ENCODE results near the gene TPI1.
"Not testable (repeated sequence)": the region's sequence is repeated elsewhere in the genome, so short reads cannot be mapped to it uniquely, and the experiment has no call there.

TPI1 gene

DNA sequence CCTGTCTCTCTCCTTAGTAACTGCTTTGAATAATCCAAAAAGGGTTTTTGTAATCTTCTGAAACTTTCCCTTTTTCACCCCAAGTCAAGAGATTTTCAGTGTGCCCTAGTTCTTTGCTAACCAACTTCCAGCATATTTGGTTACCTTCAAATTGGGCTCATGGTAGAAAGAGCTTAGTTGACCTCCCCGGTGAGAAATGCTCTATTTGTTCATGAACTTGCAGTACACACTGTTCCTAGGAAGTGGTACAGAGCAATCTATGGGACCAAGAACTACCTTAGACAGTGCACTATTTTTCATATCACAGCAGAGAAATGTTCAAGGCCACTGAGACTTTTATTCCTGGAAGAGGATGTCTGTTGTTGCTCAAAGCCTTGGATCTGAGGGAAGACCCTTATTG is 13.7 kb upstream of the TPI1 start:
- peaks cover 23% of the 10 kb centered on the region for H3K36me3 ChIP-seq (ENCODE audit: control insufficient read depth, insufficient read depth, low read length)

DNA sequence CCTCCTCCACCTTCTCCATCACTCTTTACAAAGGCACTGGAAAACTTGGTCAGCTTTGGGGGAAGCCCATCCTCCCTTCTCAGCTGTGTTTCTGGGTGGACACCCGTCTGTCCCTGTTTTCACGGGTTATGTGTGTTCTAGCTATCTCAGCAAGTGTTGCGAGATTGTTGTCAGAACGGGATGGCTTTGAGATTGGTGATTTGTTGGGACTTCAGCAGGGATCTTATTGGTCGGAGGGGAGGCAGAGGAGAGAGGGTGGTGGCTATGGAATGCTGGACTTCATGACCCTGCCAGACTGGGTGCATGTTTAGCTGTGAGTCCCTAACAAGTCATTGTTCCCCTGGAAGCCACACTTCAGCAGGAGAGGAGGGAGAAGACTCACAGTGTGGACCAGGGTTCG is 13.3 kb upstream of the TPI1 start:
- Histone ChIP-seq H3K4me3 (ENCODE audit: low read length) (no peak overlapping the region), H3K36me3 (ENCODE audit: control insufficient read depth, insufficient read depth, low read length) (peaks cover 27% of the 10 kb centered on the region), H3K4me1 (ENCODE audit: control insufficient read depth, insufficient read depth, low read length) (peaks cover 17% of the 10 kb centered on the region), H3K27me3 (ENCODE audit: control insufficient read depth, insufficient read depth, low read length) (no peaks in the 10 kb centered on the region), H3K9ac (ENCODE audit: low read length) (no peak overlapping the region), H3K9me3 (ENCODE audit: control insufficient read depth, low read length) (no peaks in the 10 kb centered on the region)

More for the DNA sequence above, 13.7 kb upstream of the TPI1 start:
- peaks cover 17% of the 10 kb centered on the region for H3K4me1 ChIP-seq (ENCODE audit: control insufficient read depth, insufficient read depth, low read length)
- H3K9ac ChIP-seq (ENCODE audit: low read length): peak overlapping the region; percentile 33
- no peak overlapping the region for H3K4me3 ChIP-seq (ENCODE audit: low read length)
- H3K9me3 ChIP-seq (ENCODE audit: control insufficient read depth, low read length): no peaks in the 10 kb centered on the region
- H3K27me3 ChIP-seq (ENCODE audit: control insufficient read depth, insufficient read depth, low read length): no peaks in the 10 kb centered on the region

- H3K4me3 ChIP-seq (ENCODE audit: low read length): no peak overlapping the region
- H3K9ac ChIP-seq (ENCODE audit: low read length): no peak overlapping the region
- peaks cover 13% of the 10 kb centered on the region for H3K4me1 ChIP-seq (ENCODE audit: control insufficient read depth, insufficient read depth, low read length)
- H3K27me3 ChIP-seq (ENCODE audit: control insufficient read depth, insufficient read depth, low read length): no peaks in the 10 kb centered on the region
- H3K9me3 ChIP-seq (ENCODE audit: control insufficient read depth, low read length): no peaks in the 10 kb centered on the region
- peaks cover 33% of the 10 kb centered on the region for H3K36me3 ChIP-seq (ENCODE audit: control insufficient read depth, insufficient read depth, low read length)
Observed at GRCh38 chr12:6855322-6855721, 12.0 kb upstream of the TPI1 start.

DNA sequence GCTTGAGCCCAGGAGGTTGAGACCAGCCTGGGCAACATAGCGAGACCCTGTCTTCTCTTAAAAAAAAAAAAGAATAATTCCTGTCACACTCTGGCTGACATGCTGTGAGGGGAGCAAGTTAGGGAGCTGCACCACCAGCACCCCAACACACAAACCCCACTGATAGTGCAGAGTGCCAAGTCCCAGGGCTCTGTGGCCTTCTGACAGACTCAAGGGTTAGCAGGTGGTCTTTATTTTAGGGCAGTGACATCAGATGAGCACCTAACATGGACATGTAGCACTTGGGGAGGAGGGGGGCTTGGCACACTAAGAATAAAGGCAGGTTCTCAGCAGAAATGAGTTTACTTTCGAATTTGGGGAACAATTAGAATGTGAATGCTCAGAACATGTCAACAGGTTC is 8.5 kb upstream of the TPI1 start:
- Histone ChIP-seq H3K9me3 (ENCODE audit: control insufficient read depth, low read length) (no peaks in the 10 kb centered on the region), H3K4me3 (ENCODE audit: low read length) (no peak overlapping the region), H3K36me3 (ENCODE audit: control insufficient read depth, insufficient read depth, low read length) (peaks cover 41% of the 10 kb centered on the region), H3K27me3 (ENCODE audit: control insufficient read depth, insufficient read depth, low read length) (no peaks in the 10 kb centered on the region), H3K9ac (ENCODE audit: low read length) (no peak overlapping the region), H3K4me1 (ENCODE audit: control insufficient read depth, insufficient read depth, low read length) (no peaks in the 10 kb centered on the region)

DNA sequence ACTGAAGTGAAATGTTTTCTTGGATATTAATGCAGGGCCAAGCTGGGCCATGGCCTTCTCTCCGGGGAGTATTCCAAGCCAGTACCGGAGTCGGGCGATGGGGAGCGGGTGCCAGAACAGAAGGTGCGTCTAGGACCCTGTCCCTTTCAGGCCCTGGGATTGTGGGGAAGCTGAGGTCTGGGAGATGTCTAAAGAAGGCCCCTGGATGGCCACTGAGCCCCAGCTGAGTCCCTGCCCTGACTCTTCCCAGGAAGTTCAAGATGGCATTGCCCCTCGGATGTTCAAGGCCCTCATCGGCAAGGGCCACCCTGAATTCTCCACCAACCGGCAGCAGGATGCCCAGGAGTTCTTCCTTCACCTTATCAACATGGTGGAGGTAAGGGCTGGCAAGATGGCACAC is 7.2 kb upstream of the TPI1 start:
- H3K4me1 ChIP-seq (ENCODE audit: control insufficient read depth, insufficient read depth, low read length): no peaks in the 10 kb centered on the region
- H3K9ac ChIP-seq (ENCODE audit: low read length): no peak overlapping the region
- H3K36me3 ChIP-seq (ENCODE audit: control insufficient read depth, insufficient read depth, low read length): peaks cover 41% of the 10 kb centered on the region
- H3K4me3 ChIP-seq (ENCODE audit: low read length): no peak overlapping the region
- no peaks in the 10 kb centered on the region for H3K27me3 ChIP-seq (ENCODE audit: control insufficient read depth, insufficient read depth, low read length)
- H3K9me3 ChIP-seq (ENCODE audit: control insufficient read depth, low read length): no peaks in the 10 kb centered on the region

DNA sequence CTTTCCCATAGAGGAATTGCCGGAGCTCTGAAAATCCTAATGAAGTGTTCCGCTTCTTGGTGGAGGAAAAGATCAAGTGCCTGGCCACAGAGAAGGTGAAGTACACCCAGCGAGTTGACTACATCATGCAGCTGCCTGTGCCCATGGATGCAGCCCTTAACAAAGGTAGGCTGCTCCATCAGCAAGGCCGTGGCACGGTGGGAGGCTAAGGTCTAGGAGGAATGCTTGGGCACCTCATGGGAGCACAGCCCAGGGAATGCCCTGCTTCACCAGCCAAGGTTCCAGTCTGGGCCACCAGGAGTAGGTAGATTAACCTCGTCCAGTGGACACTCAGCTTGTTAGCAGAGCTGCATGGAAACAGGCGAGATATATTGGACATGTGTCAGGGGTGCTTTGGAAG is 6.4 kb upstream of the TPI1 start:
- Histone ChIP-seq H3K9me3 (ENCODE audit: control insufficient read depth, low read length) (no peaks in the 10 kb centered on the region), H3K9ac (ENCODE audit: low read length) (no peak overlapping the region), H3K4me1 (ENCODE audit: control insufficient read depth, insufficient read depth, low read length) (no peaks in the 10 kb centered on the region), H3K4me3 (ENCODE audit: low read length) (no peak overlapping the region), H3K27me3 (ENCODE audit: control insufficient read depth, insufficient read depth, low read length) (no peaks in the 10 kb centered on the region), H3K36me3 (ENCODE audit: control insufficient read depth, insufficient read depth, low read length) (peaks cover 41% of the 10 kb centered on the region)

- no peaks in the 10 kb centered on the region for H3K9me3 ChIP-seq (ENCODE audit: control insufficient read depth, low read length)
- no peak overlapping the region for H3K9ac ChIP-seq (ENCODE audit: low read length)
- H3K4me3 ChIP-seq (ENCODE audit: low read length): no peak overlapping the region
- no peaks in the 10 kb centered on the region for H3K4me1 ChIP-seq (ENCODE audit: control insufficient read depth, insufficient read depth, low read length)
- H3K36me3 ChIP-seq (ENCODE audit: control insufficient read depth, insufficient read depth, low read length): peaks cover 38% of the 10 kb centered on the region
- no peaks in the 10 kb centered on the region for H3K27me3 ChIP-seq (ENCODE audit: control insufficient read depth, insufficient read depth, low read length)
Observed at GRCh38 chr12:6861391-6861790, 5.9 kb upstream of the TPI1 start.

GRCh38 chr12:6863033-6863432 is 4.3 kb upstream of the TPI1 start:
- Histone ChIP-seq H3K9ac (ENCODE audit: low read length) (no peak overlapping the region), H3K9me3 (ENCODE audit: control insufficient read depth, low read length) (no peaks in the 10 kb centered on the region), H3K27me3 (ENCODE audit: control insufficient read depth, insufficient read depth, low read length) (no peaks in the 10 kb centered on the region), H3K4me1 (ENCODE audit: control insufficient read depth, insufficient read depth, low read length) (peaks cover 6% of the 10 kb centered on the region), H3K36me3 (ENCODE audit: control insufficient read depth, insufficient read depth, low read length) (peaks cover 24% of the 10 kb centered on the region), H3K4me3 (ENCODE audit: low read length) (no peak overlapping the region)

GRCh38 chr12:6863586-6864321 is 3.6 kb upstream of the TPI1 start:
- H3K9ac ChIP-seq (ENCODE audit: low read length): no peak overlapping the region
- H3K4me1 ChIP-seq (ENCODE audit: control insufficient read depth, insufficient read depth, low read length): peaks cover 13% of the 10 kb centered on the region
- H3K36me3 ChIP-seq (ENCODE audit: control insufficient read depth, insufficient read depth, low read length): peaks cover 17% of the 10 kb centered on the region

DNA sequence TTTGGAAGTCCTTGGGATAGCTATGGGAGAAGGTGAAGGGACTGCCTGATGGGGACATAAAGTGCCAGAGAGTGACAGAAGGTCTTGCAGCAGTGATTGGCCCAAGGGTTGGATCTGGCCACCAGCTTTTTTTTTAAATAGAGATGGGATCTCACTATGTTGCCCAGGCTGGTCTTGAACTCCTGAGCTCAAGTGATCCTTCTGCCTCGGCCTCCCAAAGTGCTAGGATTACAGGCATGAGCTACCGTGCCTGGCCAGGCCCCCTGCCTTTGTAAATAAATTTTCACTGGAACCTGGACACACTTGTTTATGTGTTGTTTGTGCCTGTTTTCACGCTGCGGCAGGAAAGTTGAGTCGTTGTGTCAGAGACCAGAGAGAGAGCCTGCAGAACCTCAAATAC is 2.0 kb upstream of the TPI1 start:
- not testable (repeated sequence) for H3K27me3 ChIP-seq (ENCODE audit: control insufficient read depth, insufficient read depth, low read length); H3K4me3 ChIP-seq (ENCODE audit: low read length); H3K9me3 ChIP-seq (ENCODE audit: control insufficient read depth, low read length); H3K9ac ChIP-seq (ENCODE audit: low read length); H3K36me3 ChIP-seq (ENCODE audit: control insufficient read depth, insufficient read depth, low read length)
- peaks cover 26% of the 10 kb centered on the region for H3K4me1 ChIP-seq (ENCODE audit: control insufficient read depth, insufficient read depth, low read length)

More at GRCh38 chr12:6863586-6864321, 3.6 kb upstream of the TPI1 start:
- Histone ChIP-seq H3K9me3 (ENCODE audit: control insufficient read depth, low read length) (no peaks in the 10 kb centered on the region), H3K4me3 (ENCODE audit: low read length) (no peak overlapping the region), H3K27me3 (ENCODE audit: control insufficient read depth, insufficient read depth, low read length) (no peaks in the 10 kb centered on the region)

GRCh38 chr12:6866163-6866919 is 990 bp upstream of the TPI1 start:
- Histone ChIP-seq H3K9ac (ENCODE audit: low read length) (peak overlapping the region; percentile 69), H3K4me3 (ENCODE audit: low read length) (no peak overlapping the region), H3K36me3 (ENCODE audit: control insufficient read depth, insufficient read depth, low read length) (no peaks in the 10 kb centered on the region), H3K9me3 (ENCODE audit: control insufficient read depth, low read length) (no peaks in the 10 kb centered on the region), H3K27me3 (ENCODE audit: control insufficient read depth, insufficient read depth, low read length) (no peaks in the 10 kb centered on the region), H3K4me1 (ENCODE audit: control insufficient read depth, insufficient read depth, low read length) (peaks cover 32% of the 10 kb centered on the region)

GRCh38 chr12:6866920-6867412 is 365 bp upstream of the TPI1 start:
- Histone ChIP-seq H3K4me3 (ENCODE audit: low read length) (no peak overlapping the region), H3K27me3 (ENCODE audit: control insufficient read depth, insufficient read depth, low read length) (no peaks in the 10 kb centered on the region), H3K36me3 (ENCODE audit: control insufficient read depth, insufficient read depth, low read length) (no peaks in the 10 kb centered on the region), H3K9me3 (ENCODE audit: control insufficient read depth, low read length) (no peaks in the 10 kb centered on the region), H3K4me1 (ENCODE audit: control insufficient read depth, insufficient read depth, low read length) (peaks cover 38% of the 10 kb centered on the region), H3K9ac (ENCODE audit: low read length) (peak overlapping the region; percentile 69)

Data from mucosa of stomach (tissue), 1 donor.